AG09319 (cell line): ENCODE data around the gene ATG5.
A peak's percentile ranks its signal among the peaks of the same experiment; 100 is the strongest.

Source experiments
- DNase-seq: peaks from one replicate; pipeline ENCODE4 v3.0.0-alpha.2; 2010; ENCODE audit warnings: low read depth; ENCODE audit errors: extremely low read depth
- TF ChIP-seq, protein P1 (sequence below): IDR thresholded peaks from 2 replicates; pipeline ENCODE4 v1.5.1; 2011; ENCODE audit warnings: low read depth, mild to moderate bottlenecking, inconsistent platforms, low read length, moderate library complexity

Gene ATG5

DNA sequence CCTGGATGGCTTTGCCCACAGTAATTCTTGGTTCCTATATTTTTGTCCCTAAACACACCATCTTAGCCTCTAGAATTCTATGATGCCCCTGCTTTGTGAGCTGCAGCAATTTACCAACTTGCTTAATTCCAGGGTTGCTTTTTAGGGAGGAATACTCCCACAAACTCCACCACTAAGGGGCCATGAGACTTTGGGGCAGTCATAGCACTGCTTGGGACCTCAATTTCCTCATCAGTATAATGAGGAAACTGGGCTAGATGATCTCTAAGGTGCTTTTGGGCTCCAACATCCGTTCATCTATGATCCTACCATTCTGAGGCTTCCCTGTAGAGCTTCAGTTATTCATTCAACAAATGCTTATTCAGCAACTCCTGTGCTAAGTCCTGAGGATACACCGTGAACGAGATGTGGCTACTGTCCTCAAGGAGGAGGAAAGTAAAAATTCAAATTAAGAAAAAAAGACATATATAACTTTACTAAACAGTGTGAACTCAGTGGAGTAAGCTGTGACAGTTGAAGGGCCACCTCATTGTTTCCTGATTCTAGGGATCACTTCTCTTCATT is 164.2 kb downstream of the ATG5 start:
- DNase-seq, result no peak
- TF ChIP-seq, protein P1, sequence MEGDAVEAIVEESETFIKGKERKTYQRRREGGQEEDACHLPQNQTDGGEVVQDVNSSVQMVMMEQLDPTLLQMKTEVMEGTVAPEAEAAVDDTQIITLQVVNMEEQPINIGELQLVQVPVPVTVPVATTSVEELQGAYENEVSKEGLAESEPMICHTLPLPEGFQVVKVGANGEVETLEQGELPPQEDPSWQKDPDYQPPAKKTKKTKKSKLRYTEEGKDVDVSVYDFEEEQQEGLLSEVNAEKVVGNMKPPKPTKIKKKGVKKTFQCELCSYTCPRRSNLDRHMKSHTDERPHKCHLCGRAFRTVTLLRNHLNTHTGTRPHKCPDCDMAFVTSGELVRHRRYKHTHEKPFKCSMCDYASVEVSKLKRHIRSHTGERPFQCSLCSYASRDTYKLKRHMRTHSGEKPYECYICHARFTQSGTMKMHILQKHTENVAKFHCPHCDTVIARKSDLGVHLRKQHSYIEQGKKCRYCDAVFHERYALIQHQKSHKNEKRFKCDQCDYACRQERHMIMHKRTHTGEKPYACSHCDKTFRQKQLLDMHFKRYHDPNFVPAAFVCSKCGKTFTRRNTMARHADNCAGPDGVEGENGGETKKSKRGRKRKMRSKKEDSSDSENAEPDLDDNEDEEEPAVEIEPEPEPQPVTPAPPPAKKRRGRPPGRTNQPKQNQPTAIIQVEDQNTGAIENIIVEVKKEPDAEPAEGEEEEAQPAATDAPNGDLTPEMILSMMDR, result no peak

DNA sequence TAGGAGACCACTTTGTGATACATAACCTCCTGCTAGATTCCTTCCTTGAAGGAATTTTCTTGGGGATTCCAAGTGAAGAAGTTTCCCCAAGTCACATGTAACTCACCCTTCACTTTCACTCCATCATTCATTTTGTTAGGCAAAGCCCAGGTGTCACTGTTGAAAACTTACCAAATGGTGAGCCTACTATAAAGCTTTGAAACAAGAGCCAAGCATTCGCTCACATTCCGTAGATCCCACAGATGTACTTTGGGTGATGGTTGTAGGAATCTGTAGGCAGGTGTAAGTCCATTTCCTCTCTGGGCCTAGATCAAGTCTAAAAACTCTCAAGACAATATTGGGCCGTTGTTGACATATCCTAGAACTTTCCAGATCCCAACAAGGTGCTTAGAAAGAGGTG is 165.4 kb downstream of the ATG5 start:
- TF ChIP-seq, protein P1, result no peak
- no peak for DNase-seq

DNA sequence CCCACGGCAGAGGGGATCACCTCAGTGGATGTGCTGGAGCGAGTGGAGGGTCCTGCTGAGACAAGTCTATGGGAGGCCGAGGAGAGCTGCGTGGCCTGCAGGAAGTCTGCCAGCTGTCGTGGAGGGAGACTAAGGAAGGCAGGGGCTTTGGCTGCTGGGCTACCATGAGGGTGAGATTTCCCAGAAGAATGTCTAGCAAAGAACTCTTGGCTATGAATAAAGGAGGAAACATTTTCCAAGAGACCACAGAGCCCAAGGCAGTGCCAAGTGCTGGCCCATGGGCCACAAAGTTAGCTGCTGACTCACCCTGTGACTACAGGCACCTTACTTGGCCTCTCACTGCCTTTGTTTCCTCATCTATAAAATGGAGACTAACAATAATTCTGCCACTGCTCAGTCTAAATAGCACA is 166.0 kb downstream of the ATG5 start:
- peak; percentile 49 for DNase-seq
- TF ChIP-seq, protein P1, result no peak

DNA sequence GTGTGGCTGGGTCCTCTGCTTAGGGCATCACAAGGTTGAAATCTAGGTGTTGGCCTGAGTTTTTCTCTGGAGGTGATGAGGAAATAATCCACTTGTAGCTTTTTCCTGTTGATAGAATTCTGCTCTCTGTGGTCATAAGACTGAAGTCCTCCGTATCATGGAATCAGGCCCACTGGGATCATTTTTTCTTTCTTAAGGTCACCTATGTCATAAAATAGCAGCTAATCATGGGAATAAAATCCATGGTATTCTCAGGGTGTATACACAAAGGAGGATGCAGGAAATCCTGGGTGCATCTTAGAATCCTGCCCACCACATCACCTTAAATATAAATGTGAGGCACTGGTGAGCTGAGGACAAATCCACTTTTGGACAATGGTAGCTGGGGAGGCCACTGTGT is 166.7 kb downstream of the ATG5 start:
- TF ChIP-seq, protein P1, result no peak
- DNase-seq, result no peak

DNA sequence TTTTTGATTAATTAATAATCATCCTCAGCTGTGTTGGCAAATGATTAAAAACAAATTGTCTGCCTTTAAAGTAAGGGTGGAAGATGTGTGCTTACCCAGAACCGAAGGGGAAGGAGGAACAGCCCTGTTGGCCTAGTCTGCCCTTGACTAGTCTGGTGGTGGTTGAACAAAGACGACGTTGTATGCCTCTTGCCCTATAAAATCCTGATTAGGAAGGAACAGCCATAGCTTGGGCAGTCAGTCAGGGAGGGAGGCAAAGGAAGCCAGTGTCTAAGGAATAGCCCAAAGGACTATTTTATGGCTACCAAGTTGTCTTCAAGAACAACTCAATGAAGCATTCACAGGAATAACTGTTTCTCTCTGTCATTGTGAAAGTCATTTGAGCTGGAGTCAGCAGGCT is 168.7 kb downstream of the ATG5 start:
- no peak for DNase-seq
- TF ChIP-seq, protein P1, result no peak

DNA sequence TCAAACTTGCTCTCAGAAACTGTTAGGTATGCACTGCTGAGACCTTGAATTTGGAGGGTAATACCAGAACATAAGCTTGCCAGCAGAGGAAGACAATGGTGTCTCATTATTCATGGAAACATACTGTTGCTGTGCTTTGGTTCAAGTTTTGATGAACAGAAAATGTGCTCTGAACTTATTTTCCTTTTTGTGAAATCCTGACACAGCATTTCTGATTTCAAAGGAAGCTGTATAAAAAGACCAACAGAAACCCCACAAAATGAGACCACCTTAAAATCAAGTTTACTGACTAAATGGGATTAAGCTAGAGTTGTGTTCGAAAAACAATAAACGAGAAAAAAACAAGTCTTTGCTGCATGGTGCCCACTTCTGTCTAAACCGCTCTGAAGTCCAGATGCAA is 169.1 kb downstream of the ATG5 start:
- DNase-seq, result no peak
- TF ChIP-seq, protein P1, result no peak

DNA sequence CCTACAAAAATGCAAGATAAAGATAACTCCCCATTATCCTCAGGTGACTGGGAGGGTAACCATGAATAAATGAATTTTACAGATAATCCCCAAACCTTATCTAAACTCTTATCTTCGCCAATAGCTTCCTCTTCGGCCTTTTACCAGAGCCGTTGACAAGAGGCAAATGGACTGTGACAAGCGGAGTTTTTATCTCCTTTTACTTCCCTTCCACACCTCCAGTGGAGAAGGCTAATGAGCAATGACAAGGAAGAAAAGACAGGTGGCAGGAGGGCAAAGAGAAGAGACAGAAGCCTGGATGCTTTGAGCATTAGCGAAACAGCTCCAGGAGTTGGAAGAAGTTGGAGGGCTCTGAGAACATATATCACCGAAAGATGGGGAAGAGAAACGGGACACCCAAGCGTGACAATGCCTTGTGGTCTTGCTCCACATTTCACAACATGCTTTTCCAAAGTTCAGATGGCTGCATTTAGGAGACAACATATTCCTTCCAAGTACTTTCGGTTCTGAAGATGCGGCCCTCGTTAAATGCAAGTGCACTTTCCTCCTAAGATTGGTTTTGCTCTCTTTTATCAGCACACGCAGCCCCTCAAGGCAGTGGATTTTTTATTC is 170.2 kb downstream of the ATG5 start:
- DNase-seq, result no peak
- TF ChIP-seq, protein P1, result no peak
